Activated gamma-delta T cell treated with Interleukin-2 at 50 U/mL for 16 hours (primary cell): ENCODE results near the gene ST6GALNAC3.

Source experiments
- DNase-seq: peaks from one replicate; pipeline ENCODE4 v3.0.0-alpha.2; 2020

Gene ST6GALNAC3

GRCh38 chr1:76669131-76669530 is 594.6 kb downstream of the ST6GALNAC3 start:
- DNase-seq: no peak

DNA sequence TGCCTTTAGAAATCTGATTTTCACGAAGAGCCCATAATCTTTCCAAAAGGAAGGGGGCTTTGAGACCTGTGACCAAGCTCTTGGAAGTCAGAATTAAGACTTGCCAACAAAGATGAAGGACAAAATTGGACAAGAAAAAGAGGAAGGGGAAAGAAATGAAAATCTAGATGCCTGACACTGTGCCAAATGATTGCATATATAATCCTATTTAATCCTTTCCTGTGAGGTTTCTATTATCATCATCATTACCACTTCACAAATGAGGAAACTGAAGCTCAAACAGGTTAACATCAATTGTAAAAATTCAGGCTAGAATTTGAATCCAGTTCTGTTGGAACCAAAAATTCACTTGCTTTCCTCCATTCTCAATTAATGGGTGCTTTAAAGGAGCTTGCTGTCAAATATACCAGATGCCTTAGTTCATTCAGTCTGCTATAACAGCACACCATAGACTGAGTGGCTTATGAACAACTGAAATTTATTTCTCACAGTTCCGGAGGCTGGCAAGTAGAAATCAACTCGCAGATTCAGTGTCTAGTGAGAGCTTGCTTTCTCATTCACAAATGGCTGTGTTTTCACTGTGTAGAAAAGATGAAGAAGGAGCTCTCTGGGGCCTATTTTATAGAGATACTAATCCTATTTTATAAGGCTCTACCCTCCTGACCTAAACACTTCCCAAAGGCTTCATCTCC is 595.2 kb downstream of the ST6GALNAC3 start:
- no peak for DNase-seq

DNA sequence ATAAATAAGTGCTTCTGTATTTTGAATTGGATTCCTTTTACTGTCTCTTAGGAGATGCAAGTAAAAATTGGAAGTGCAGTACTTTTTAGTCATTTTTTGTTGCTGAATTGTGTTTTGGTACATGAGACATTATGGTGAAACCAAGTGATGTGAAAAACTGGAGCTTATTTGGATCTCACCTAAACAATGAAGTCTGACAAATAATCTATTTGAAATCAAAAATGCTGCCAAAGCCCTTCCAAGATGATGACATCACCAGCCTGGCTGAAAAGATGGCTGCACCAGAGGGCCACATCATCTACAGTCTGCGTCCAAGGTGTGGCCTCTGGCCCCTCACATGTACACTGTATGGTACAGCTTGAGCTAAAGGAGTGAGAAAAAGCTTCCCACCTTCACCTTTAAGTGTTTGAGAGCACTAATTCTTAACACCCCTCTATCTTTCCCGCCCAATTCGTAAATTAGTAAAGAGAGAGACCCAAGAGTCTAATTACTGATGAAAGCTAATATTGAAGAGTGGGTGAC is 600.2 kb downstream of the ST6GALNAC3 start:
- DNase-seq: no peak

GRCh38 chr1:76677416-76678405 is 603.2 kb downstream of the ST6GALNAC3 start:
- DNase-seq: no peak

DNA sequence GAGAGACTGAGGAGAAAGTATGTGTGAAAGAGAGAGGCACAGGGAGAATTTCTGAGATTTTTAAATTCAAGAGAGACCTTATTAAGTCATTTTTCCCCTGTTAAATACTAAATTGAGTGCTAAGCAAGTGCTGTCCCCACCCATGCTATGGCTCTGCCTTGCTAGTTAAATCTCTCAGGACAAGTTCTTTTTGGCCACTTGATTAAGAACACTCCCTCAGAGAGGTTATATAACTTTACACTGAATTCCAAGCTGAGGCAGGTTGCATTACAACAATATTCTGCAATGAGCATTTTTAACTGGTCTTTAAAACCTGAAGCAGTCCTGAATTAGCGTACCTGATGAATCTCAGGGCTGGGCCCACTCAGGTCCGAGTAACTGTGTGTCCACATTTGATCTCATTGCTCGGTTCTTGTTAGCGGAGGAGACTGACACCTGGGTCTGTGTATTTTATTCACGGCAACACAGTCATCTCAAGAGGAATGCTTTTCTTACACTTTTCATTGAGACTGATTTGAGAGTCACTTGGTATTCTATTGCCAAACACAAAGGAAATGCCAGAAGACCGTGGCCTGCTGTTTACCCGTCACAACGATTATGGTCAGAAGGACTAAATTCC is 605.1 kb downstream of the ST6GALNAC3 start:
- no peak for DNase-seq

DNA sequence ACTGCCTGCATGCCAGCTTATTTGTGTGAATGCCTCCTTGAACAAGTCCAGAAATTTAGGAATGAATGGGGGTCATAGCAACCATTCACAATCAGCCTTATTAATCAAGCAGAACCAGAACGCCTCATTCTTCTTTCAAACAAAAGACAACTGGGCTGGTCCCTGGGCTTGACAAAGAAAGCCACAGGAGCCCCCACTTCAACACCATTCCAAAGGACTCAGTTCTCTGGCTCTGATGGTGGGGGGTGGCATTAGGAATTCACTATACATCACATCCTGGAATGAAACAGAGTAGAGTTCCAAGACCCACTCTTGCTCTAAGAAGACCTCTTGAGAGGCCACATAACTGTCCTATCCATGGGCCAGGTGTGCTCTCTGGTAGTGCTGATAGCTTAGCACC is 606.1 kb downstream of the ST6GALNAC3 start:
- no peak for DNase-seq

DNA sequence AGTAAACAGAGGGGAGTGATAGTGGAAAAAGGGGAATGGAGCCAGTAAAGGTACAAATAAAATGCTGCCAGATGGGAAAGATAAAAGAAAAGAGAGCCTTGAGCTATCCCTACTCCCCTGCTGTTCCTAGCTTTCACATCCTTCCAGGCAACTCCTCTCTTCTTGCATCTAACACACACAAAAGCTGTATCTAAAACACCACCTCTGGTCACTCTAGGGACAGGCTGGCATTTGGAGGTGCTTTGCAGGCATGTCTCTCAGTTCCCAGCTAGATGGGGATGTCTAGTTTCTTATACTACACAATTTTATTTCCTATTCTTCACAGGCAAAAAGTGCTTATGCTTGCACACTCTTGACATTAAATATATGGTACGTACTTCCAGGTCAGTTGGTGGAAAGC is 607.6 kb downstream of the ST6GALNAC3 start:
- DNase-seq: no peak
